Naive thymus-derived CD4-positive, alpha-beta T cell (primary cell): ENCODE measurements around the gene ZCCHC14. TPM values are rescaled to one million over a fixed set of nuclear protein-coding genes. Genes with fewer than 3 reads are reported as not detected.

ENCODE experiments used
- ATAC-seq: fragments of 150-1000 bp; cut with Tn5 transposase; 2 replicates; pipeline ENCODE4 v1.10.0; 2021; ENCODE audit warnings: mild to moderate bottlenecking, moderate library complexity
- CTCF ChIA-PET: fragments of 350-600 bp; sonication (Branson Sonifier 250); formaldehyde crosslinking; loops from one replicate; lab custom pipeline; 2021; ENCODE audit warnings: antibody characterized with exemption; lab: Charles Lee
- POLR2A ChIA-PET: fragments of 350-600 bp; sonication (Branson Sonifier 250); formaldehyde crosslinking; loops from one replicate; lab custom pipeline; 2021; ENCODE audit warnings: antibody characterized with exemption, inconsistent platforms; lab: Charles Lee
- DNase-seq, 9 donors: peaks; one replicate each; pipeline versions ENCODE4 v3.0.0 to v3.0.0-alpha.2; 2020 to 2022; ENCODE audit warnings: mixed read lengths in 1 of 9
- H3K27ac ChIP-seq: one replicate; pipeline ENCODE4 v1.7.0; 2013; ENCODE audit warnings: mild to moderate bottlenecking, low read depth, low read length, moderate library complexity
- H3K27me3 ChIP-seq, 2 donors: one replicate each; pipeline ENCODE4 v1.7.0; 2013; ENCODE audit warnings: low read length in 2 of 2, mild to moderate bottlenecking in 2 of 2, moderate library complexity in 2 of 2; ENCODE audit not compliant: control insufficient read depth in 2 of 2, insufficient read depth in 2 of 2
- H3K36me3 ChIP-seq, 3 experiments: 1 replicate in 2 of 3; 2 replicates in 1 of 3; pipeline ENCODE4 v1.7.0; 2013; ENCODE audit warnings: low read length in 3 of 3, mild to moderate bottlenecking in 3 of 3, moderate library complexity in 1 of 3; ENCODE audit not compliant: insufficient read depth in 3 of 3, control insufficient read depth in 2 of 3
- H3K4me1 ChIP-seq, 2 donors: one replicate each; pipeline ENCODE4 v1.7.0; 2013; ENCODE audit warnings: low read length in 2 of 2, mild to moderate bottlenecking in 2 of 2, moderate library complexity in 1 of 2; ENCODE audit not compliant: control insufficient read depth in 2 of 2, insufficient read depth in 2 of 2
- H3K4me3 ChIP-seq: 2 replicates; pipeline ENCODE4 v1.7.0; 2013; ENCODE audit warnings: mild to moderate bottlenecking, low read length
- H3K9me3 ChIP-seq, 3 experiments: 1 replicate in 2 of 3; 2 replicates in 1 of 3; pipeline ENCODE4 v1.7.0; 2013; ENCODE audit warnings: low read length in 3 of 3; ENCODE audit not compliant: control insufficient read depth in 2 of 3
- H3K27ac Mint-ChIP-seq, 9 donors: one replicate each; pipeline ENCODE4 v1.8.0; 2020 to 2022; ENCODE audit warnings: mixed read lengths in 9 of 9, mild to moderate bottlenecking in 8 of 9, moderate library complexity in 5 of 9, inconsistent platforms in 2 of 9
- H3K27me3 Mint-ChIP-seq, 5 donors: one replicate each; pipeline ENCODE4 v1.8.0; 2021 to 2022; ENCODE audit warnings: mixed read lengths in 5 of 5, mild to moderate bottlenecking in 1 of 5
- H3K36me3 Mint-ChIP-seq, 5 donors: one replicate each; pipeline ENCODE4 v1.8.0; 2020 to 2022; ENCODE audit warnings: mixed read lengths in 5 of 5, mild to moderate bottlenecking in 3 of 5, inconsistent platforms in 1 of 5
- H3K4me1 Mint-ChIP-seq, 7 donors: one replicate each; pipeline ENCODE4 v1.8.0; 2020 to 2022; ENCODE audit warnings: mixed read lengths in 7 of 7, mild to moderate bottlenecking in 3 of 7, inconsistent platforms in 1 of 7
- H3K4me3 Mint-ChIP-seq, 10 donors: one replicate each; pipeline ENCODE4 v1.8.0; 2020 to 2022; ENCODE audit warnings: mild to moderate bottlenecking in 10 of 10, mixed read lengths in 10 of 10, moderate library complexity in 6 of 10, inconsistent platforms in 2 of 10
- H3K9me3 Mint-ChIP-seq, 11 donors: one replicate each; pipeline ENCODE4 v1.8.0; 2020 to 2022; ENCODE audit warnings: mixed read lengths in 11 of 11, mild to moderate bottlenecking in 4 of 11, inconsistent platforms in 1 of 11, moderate library complexity in 1 of 11
- intact Hi-C, 2 donors: fragments of 100-400 bp; cut with micrococcal nuclease; formaldehyde crosslinking; loops; one replicate each; pipeline ENCODE4 v1.15.1; 2023
- polyA plus RNA-seq, 2 donors: library from polyadenylated mRNA; unstranded; fragments of 300-500 nt; fragmentation: Illumina TruSeq; gene quantifications; one replicate each; pipeline ENCODE4 v1.2.3, GENCODE V29; 2021
- total RNA-seq, 6 experiments: library from RNA in 5 of 6; stranded (reverse) in 5 of 6; gene quantifications; 1 replicate in 5 of 6; 2 replicates in 1 of 6; pipeline ENCODE4 v1.2.3 and lab custom pipeline; 2021 to 2026

The ZCCHC14 gene
- total and polyA plus RNA-seq, 7 experiments from 2014 or later, result 0.64 to 34.2 (median 18.3) TPM

DNA sequence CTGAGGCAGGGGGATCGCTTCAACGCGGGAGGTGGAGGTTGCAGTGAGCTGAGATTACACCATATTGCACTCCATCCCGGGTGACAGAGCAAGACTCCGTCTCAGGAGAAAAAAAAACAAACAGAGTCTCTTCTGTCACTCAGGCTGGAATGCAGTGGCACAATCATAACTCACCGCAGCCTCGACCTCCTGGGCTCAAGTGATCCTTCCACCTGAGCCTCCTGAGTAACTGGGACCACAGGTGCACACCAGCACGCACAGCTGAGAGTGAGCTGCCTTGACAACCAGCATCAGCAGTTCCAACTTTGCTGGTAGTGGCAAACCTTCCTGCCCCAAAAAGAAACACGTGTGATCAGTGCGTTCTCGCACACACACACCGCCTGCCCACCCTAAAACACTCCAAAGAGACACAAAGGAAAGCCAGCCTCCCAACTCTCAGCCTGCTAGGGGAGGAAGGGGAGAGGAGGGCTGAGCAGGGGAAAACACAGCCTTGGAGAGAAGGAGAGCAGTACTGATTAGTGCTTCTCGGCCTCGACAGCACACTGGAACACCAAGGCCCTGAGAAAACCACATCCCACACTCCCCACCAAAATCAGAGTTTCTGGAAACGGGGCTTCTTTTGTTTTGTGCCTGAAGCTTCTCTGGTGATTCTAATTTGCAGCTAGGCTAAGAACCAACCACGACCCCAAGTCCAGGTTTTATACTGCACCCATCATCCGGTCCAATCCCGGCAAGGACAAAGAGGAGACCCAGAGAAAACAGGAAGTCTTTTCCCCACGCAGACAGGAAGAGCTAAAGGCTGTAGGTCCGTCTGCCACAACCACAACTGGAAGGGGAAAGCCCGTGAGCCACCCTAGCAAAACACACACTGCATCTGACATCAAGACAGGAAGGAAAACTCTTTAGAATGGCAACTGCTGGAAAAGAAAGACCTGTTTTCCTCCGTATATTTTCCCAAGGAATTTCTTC lies 28.8 kb downstream of the ZCCHC14 start:
- H3K27me3 Mint-ChIP-seq, result peaks cover 0 to 4% (median 0%) of the 10 kb centered on the region in 5 donors
- H3K27me3 ChIP-seq, result no peaks in the 10 kb centered on the region
- peaks cover 17 to 29% of the 10 kb centered on the region in 2 donors for H3K4me1 ChIP-seq
- DNase-seq (peak in 7 of 9 donors; percentile 3 to 44 (median 18)), ATAC-seq (peak; percentile 81)
- H3K4me3 ChIP-seq, result peak overlapping the region; percentile 8
- H3K36me3 Mint-ChIP-seq, result peaks cover 0 to 11% (median 0%) of the 10 kb centered on the region in 5 donors
- peak overlapping the region; percentile 29 for H3K27ac ChIP-seq
- H3K36me3 ChIP-seq, result peaks cover 0 to 11% (median 0%) of the 10 kb centered on the region in 3 experiments
- H3K27ac Mint-ChIP-seq, result peak overlapping the region; percentile 66 to 95 (median 87)
- POLR2A ChIA-PET, result interaction anchor here (0.7 to 2.1 kb wide), 3 partner anchors 9 to 27 kb away, joined by 3 to 8 read pairs (median 3); no protein-coding TSS in a partner anchor
- CTCF ChIA-PET, result interaction anchor here (1.0 kb wide), 1 partner anchor 172 kb away, joined by 4 read pairs; no protein-coding TSS in a partner anchor
- H3K9me3 ChIP-seq, result no peaks in the 10 kb centered on the region
- intact Hi-C loops, result loop anchor here (1.0 to 2.0 kb wide), 2 partner anchors 27 to 29 kb away; partner anchors contain the start of gene ZCCHC14 (in 1 of the 2)
- peaks cover 27 to 57% (median 50%) of the 10 kb centered on the region in 7 donors for H3K4me1 Mint-ChIP-seq
- no peaks in the 10 kb centered on the region for H3K9me3 Mint-ChIP-seq
- peak overlapping the region; percentile 61 to 89 (median 80) for H3K4me3 Mint-ChIP-seq

- Mint-ChIP-seq H3K9me3 (no peaks in the 10 kb centered on the region), H3K4me1 (peaks cover 32 to 43% (median 38%) of the 10 kb centered on the region in 7 donors), H3K27ac (peak overlapping the region in 4 of 9 donors; percentile 34 to 46 (median 43)), H3K27me3 (peaks cover 0 to 4% (median 0%) of the 10 kb centered on the region in 5 donors), H3K36me3 (peaks cover 0 to 22% (median 7%) of the 10 kb centered on the region in 5 donors), H3K4me3 (no peak overlapping the region)
- Histone ChIP-seq H3K36me3 (peaks cover 0 to 33% (median 0%) of the 10 kb centered on the region in 3 experiments), H3K27ac (no peak overlapping the region), H3K27me3 (no peaks in the 10 kb centered on the region), H3K4me1 (peaks cover 17 to 27% of the 10 kb centered on the region in 2 donors), H3K9me3 (no peaks in the 10 kb centered on the region), H3K4me3 (no peak overlapping the region)
- intact Hi-C loops, result loop anchor here in 1 of 2 donors (1.0 kb wide), 2 partner anchors 81 to 174 kb away; no protein-coding TSS in a partner anchor
- ATAC-seq (no peak), DNase-seq (peak in 1 of 9 donors; percentile 6)
- ChIA-PET POLR2A (no interaction called here), CTCF (interaction anchor here (1.9 kb wide), 1 partner anchor 174 kb away, joined by 8 read pairs; no protein-coding TSS in a partner anchor)
Observed at GRCh38 chr16:87461466-87461991, 31.3 kb downstream of the ZCCHC14 start.

GRCh38 chr16:87460936-87461335 lies 31.9 kb downstream of the ZCCHC14 start:
- no peaks in the 10 kb centered on the region for H3K27me3 ChIP-seq
- Mint-ChIP-seq H3K36me3 (peaks cover 0 to 22% (median 7%) of the 10 kb centered on the region in 5 donors), H3K27me3 (peaks cover 0 to 2% (median 0%) of the 10 kb centered on the region in 5 donors), H3K27ac (peak overlapping the region in 2 of 9 donors; percentile 34 to 65), H3K4me1 (peaks cover 27 to 37% (median 33%) of the 10 kb centered on the region in 7 donors), H3K4me3 (no peak overlapping the region), H3K9me3 (no peaks in the 10 kb centered on the region)
- intact Hi-C loops, result loop anchor here in 1 of 2 donors (1.0 kb wide), 2 partner anchors 81 to 174 kb away; no protein-coding TSS in a partner anchor
- no peak overlapping the region for H3K27ac ChIP-seq
- H3K4me3 ChIP-seq, result no peak overlapping the region
- no peaks in the 10 kb centered on the region for H3K9me3 ChIP-seq
- POLR2A ChIA-PET, result interaction anchor here (0.7 kb wide), 1 partner anchor 9 kb away, joined by 3 read pairs; no protein-coding TSS in a partner anchor
- DNase-seq (no peak), ATAC-seq (no peak)
- peaks cover 0 to 33% (median 0%) of the 10 kb centered on the region in 3 experiments for H3K36me3 ChIP-seq
- CTCF ChIA-PET, result interaction anchor here (0.6 to 1.9 kb wide), 2 partner anchors 56 to 175 kb away, joined by 3 to 8 read pairs; no protein-coding TSS in a partner anchor
- H3K4me1 ChIP-seq, result peaks cover 17 to 21% of the 10 kb centered on the region in 2 donors

- peaks cover 0 to 2% (median 0%) of the 10 kb centered on the region in 5 donors for H3K27me3 Mint-ChIP-seq
- H3K4me3 ChIP-seq, result no peak overlapping the region
- no peak for DNase-seq
- H3K9me3 Mint-ChIP-seq, result no peaks in the 10 kb centered on the region
- peaks cover 19 to 27% (median 24%) of the 10 kb centered on the region in 7 donors for H3K4me1 Mint-ChIP-seq
- ATAC-seq, result no peak
- peaks cover 0 to 39% (median 0%) of the 10 kb centered on the region in 3 experiments for H3K36me3 ChIP-seq
- H3K36me3 Mint-ChIP-seq, result peaks cover 0 to 30% (median 11%) of the 10 kb centered on the region in 5 donors
- CTCF ChIA-PET, result interaction anchor here (1.9 kb wide), 1 partner anchor 176 kb away, joined by 8 read pairs; no protein-coding TSS in a partner anchor
- no peak overlapping the region for H3K27ac Mint-ChIP-seq
- POLR2A ChIA-PET, result interaction anchor here (0.7 kb wide), 1 partner anchor 135 kb away, joined by 3 read pairs; no protein-coding TSS in a partner anchor
- H3K27ac ChIP-seq, result no peak overlapping the region
- H3K9me3 ChIP-seq, result no peaks in the 10 kb centered on the region
- intact Hi-C loops, result no loop called here
- H3K4me1 ChIP-seq, result peaks cover 9 to 11% of the 10 kb centered on the region in 2 donors
- no peaks in the 10 kb centered on the region for H3K27me3 ChIP-seq
- H3K4me3 Mint-ChIP-seq, result no peak overlapping the region
Observed at GRCh38 chr16:87459833-87460232, 33.0 kb downstream of the ZCCHC14 start.

DNA sequence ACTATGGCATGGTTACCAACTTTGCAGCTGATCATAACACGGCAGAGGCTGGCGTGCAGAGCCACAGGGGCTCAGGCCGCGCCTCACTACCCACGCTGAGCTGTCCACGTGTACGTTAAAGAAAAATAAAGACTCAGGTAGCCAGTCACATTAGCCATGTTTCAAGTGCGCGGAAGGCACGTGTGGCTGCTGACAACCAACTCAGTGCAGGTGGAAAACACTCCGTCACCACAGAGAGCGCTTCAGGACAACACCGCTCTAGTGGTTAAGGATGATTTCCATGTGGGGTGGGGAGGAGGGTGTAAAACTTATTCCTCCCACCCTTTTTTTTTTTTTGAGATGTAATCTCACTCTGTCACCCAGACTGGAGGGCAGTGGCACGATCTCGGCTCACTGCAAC lies 33.8 kb downstream of the ZCCHC14 start:
- Histone ChIP-seq H3K4me1 (peaks cover 1 to 4% of the 10 kb centered on the region in 2 donors), H3K27ac (no peak overlapping the region), H3K27me3 (no peaks in the 10 kb centered on the region), H3K4me3 (no peak overlapping the region), H3K9me3 (no peaks in the 10 kb centered on the region), H3K36me3 (peaks cover 0 to 43% (median 0%) of the 10 kb centered on the region in 3 experiments)
- H3K27ac Mint-ChIP-seq, result no peak overlapping the region
- H3K4me3 Mint-ChIP-seq, result no peak overlapping the region
- DNase-seq (no peak), ATAC-seq (no peak)
- peaks cover 14 to 19% (median 17%) of the 10 kb centered on the region in 7 donors for H3K4me1 Mint-ChIP-seq
- ChIA-PET CTCF (interaction anchor here (0.6 kb wide), 1 partner anchor 114 kb away, joined by 3 read pairs; no protein-coding TSS in a partner anchor), POLR2A (interaction anchor here (0.7 kb wide), 1 partner anchor 134 kb away, joined by 3 read pairs; no protein-coding TSS in a partner anchor)
- H3K9me3 Mint-ChIP-seq, result no peaks in the 10 kb centered on the region
- intact Hi-C loops, result no loop called here
- H3K27me3 Mint-ChIP-seq, result no peaks in the 10 kb centered on the region
- H3K36me3 Mint-ChIP-seq, result peaks cover 0 to 37% (median 16%) of the 10 kb centered on the region in 5 donors
